GM12878 (cell line): ENCODE results near the gene METRNL. TPM values are rescaled to one million over a fixed set of nuclear protein-coding genes. Genes with fewer than 3 reads are reported as not detected.

Experiments
- ATAC-seq: fragments of 200-7000 bp; cut with Tn5 transposase; 3 replicates; pipeline ENCODE4 v1.9.1; 2020; ENCODE audit warnings: mild to moderate bottlenecking, moderate library complexity
- BruUV-seq: library from RNA; stranded (reverse); fragments of 400-500 nt; replicated peaks from 2 replicates; lab custom pipeline; 2021; lab: Mats Ljungman, UMichigan
- CTCF ChIA-PET: fragments of 300-600 bp; sonication (Branson Sonifier 250); formaldehyde crosslinking; extraction: SDS; loops from one replicate; lab custom pipeline; 2021; ENCODE audit warnings: inconsistent platforms; lab: Yijun Ruan, JAX
- POLR2A ChIA-PET: fragments of 350-600 bp; formaldehyde crosslinking; extraction: SDS; loops from one replicate; lab custom pipeline; 2021; ENCODE audit warnings: inconsistent platforms; lab: Charles Lee
- RAD21 ChIA-PET: fragments of 300-600 bp; sonication (Branson Sonifier 250); formaldehyde crosslinking; loops from one replicate; lab custom pipeline; 2023; ENCODE audit warnings: antibody characterized with exemption; ENCODE audit not compliant: unreplicated experiment; lab: Charles Lee
- SMC1A ChIA-PET: fragments of 300-600 bp; sonication (Branson Sonifier 250); formaldehyde crosslinking; loops from one replicate; lab custom pipeline; 2023; ENCODE audit not compliant: unreplicated experiment, uncharacterized antibody; lab: Charles Lee
- DNase-seq: peaks from one replicate; pipeline ENCODE4 v3.0.0-alpha.2; 2011; ENCODE audit warnings: low read depth, low spot score
- FAIRE-seq: peaks from 3 replicates; lab custom pipeline; 2011; peaks lifted over from hg19 to GRCh38; lab: Jason Lieb, UNC
- H2AFZ ChIP-seq: 2 replicates; pipeline ENCODE4 v1.6.0; 2011; ENCODE audit warnings: low read depth, low read length, control low read depth; ENCODE audit not compliant: control insufficient read depth
- H3K27ac ChIP-seq: 2 replicates; pipeline ENCODE4 v1.5.1; 2011; ENCODE audit warnings: control low read depth; ENCODE audit not compliant: control insufficient read depth, insufficient read depth
- H3K27me3 ChIP-seq, 2 experiments: replicated peaks in 1 of 2; 2 replicates each; pipeline versions ENCODE4 v1.6.0 to v1.6.1; 2011; ENCODE audit warnings: low read length in 1 of 2; ENCODE audit not compliant: control insufficient read depth in 2 of 2, insufficient read depth in 2 of 2
- H3K36me3 ChIP-seq, 2 experiments: 2 replicates each; pipeline ENCODE4 v1.5.1; 2011; ENCODE audit warnings: low read length in 1 of 2; ENCODE audit not compliant: control insufficient read depth in 2 of 2, insufficient read depth in 2 of 2
- H3K4me1 ChIP-seq: 2 replicates; pipeline ENCODE4 v1.6.1; 2011; ENCODE audit warnings: mild to moderate bottlenecking, low read length, moderate library complexity, mixed read lengths; ENCODE audit not compliant: control insufficient read depth, insufficient read depth
- H3K4me2 ChIP-seq: 2 replicates; pipeline ENCODE4 v1.6.0; 2011; ENCODE audit warnings: control low read depth; ENCODE audit not compliant: control insufficient read depth, insufficient read depth
- H3K4me3 ChIP-seq: fragments of 200-600 bp; sonication (generic); 2 replicates; pipeline ENCODE4 v1.5.1; 2016
- H3K79me2 ChIP-seq: 2 replicates; pipeline ENCODE4 v1.6.0; 2011; ENCODE audit warnings: low read length; ENCODE audit not compliant: control insufficient read depth, insufficient read depth
- H3K9ac ChIP-seq: 2 replicates; pipeline ENCODE4 v1.8.0; 2011; ENCODE audit warnings: low read length, control low read depth, mixed read lengths; ENCODE audit not compliant: control insufficient read depth, insufficient read depth
- H3K9me3 ChIP-seq: replicated peaks from 3 replicates; pipeline ENCODE4 v1.5.1; 2011; ENCODE audit warnings: mild to moderate bottlenecking, low read length; ENCODE audit not compliant: control insufficient read depth, insufficient read depth
- H4K20me1 ChIP-seq: 2 replicates; pipeline ENCODE4 v1.6.0; 2011; ENCODE audit not compliant: control insufficient read depth, insufficient read depth
- BCL11A ChIP-seq: IDR thresholded peaks from 2 replicates; pipeline ENCODE4 v1.6.1; 2011; ENCODE audit warnings: low read depth, low read length
- BRCA1 ChIP-seq: IDR thresholded peaks from 2 replicates; pipeline ENCODE4 v1.6.1; 2011; ENCODE audit warnings: low read depth, low read length, improper control_type of control experiment
- CBFB ChIP-seq: IDR thresholded peaks from 2 replicates; pipeline ENCODE4 v1.6.1; 2016; ENCODE audit warnings: antibody characterized with exemption, low read depth
- EGR1 ChIP-seq, 2 experiments: IDR thresholded peaks; 1 replicate in 1 of 2; 2 replicates in 1 of 2; pipeline ENCODE4 v1.6.1; 2011 to 2012; ENCODE audit warnings: low read depth in 2 of 2, low read length in 2 of 2, borderline replicate concordance in 1 of 2, mild to moderate bottlenecking in 1 of 2, moderate library complexity in 1 of 2
- HDAC6 ChIP-seq: fragments of 200-600 bp; sonication (generic); IDR thresholded peaks from one replicate; pipeline ENCODE4 v1.8.0; 2017; ENCODE audit warnings: antibody characterized with exemption; ENCODE audit not compliant: unreplicated experiment
- IRF5 ChIP-seq: fragments of 450-650 bp; IDR thresholded peaks from 2 replicates; pipeline ENCODE4 v1.6.1; 2017; ENCODE audit warnings: borderline replicate concordance
- NFXL1 ChIP-seq: fragments of 450-650 bp; IDR thresholded peaks from 2 replicates; pipeline ENCODE4 v1.6.1; 2017; ENCODE audit warnings: antibody characterized with exemption, mild to moderate bottlenecking, borderline replicate concordance
- RELB ChIP-seq: fragments of 450-650 bp; IDR thresholded peaks from 2 replicates; pipeline ENCODE4 v1.6.1; 2017; ENCODE audit warnings: low read depth, mild to moderate bottlenecking, moderate library complexity
- SRF ChIP-seq, 2 experiments: IDR thresholded peaks; 2 replicates each; pipeline ENCODE4 v1.6.1; 2011; ENCODE audit warnings: low read depth in 2 of 2, low read length in 2 of 2, mild to moderate bottlenecking in 1 of 2, moderate library complexity in 1 of 2
- ZNF207 ChIP-seq: fragments of 450-650 bp; IDR thresholded peaks from 2 replicates; pipeline ENCODE4 v1.6.1; 2014; ENCODE audit warnings: antibody characterized with exemption, mild to moderate bottlenecking, borderline replicate concordance
- ZZZ3 ChIP-seq: IDR thresholded peaks from 2 replicates; pipeline ENCODE4 v1.6.1; 2011; ENCODE audit warnings: low read depth; ENCODE audit not compliant: control insufficient read depth, insufficient read length
- WGBS: methylation state at CpG from one replicate; pipeline ENCODE4 v1.1.6; 2016; ENCODE audit warnings: low lambda C conversion rate; ENCODE audit not compliant: insufficient replicate concordance, insufficient coverage; ENCODE audit errors: missing lambda C conversion rate; 5-methylcytosine and 5-hydroxymethylcytosine counted together
- in situ Hi-C: fragments of 300-500 bp; cut with MboI; formaldehyde crosslinking; loops from 9 replicates; pipeline ENCODE4 v1.14.3; 2018; ENCODE audit warnings: mixed read lengths
- intact Hi-C: fragments of 100-400 bp; cut with micrococcal nuclease; formaldehyde crosslinking; loops from one replicate; pipeline ENCODE4 v1.14.2; 2022; ENCODE audit not compliant: unreplicated experiment
- polyA plus RNA-seq, 11 experiments: library from polyadenylated mRNA; depleted of rRNA in 4 of 11; unstranded in 6 of 11; stranded (reverse) in 5 of 11; fragments of >200 nt; fragmentation: Nextera tagmentation in 4 of 11; fragmentation: Illumina TruSeq in 1 of 11; extraction: Ambion mirVana in 4 of 11; extraction: Trizol in 1 of 11; gene quantifications; 1 replicate in 1 of 11; 2 replicates in 10 of 11; pipeline versions ENCODE4 v1.2.1 to v1.2.3, GENCODE V29; 2011 to 2016; ENCODE audit warnings: inconsistent platforms in 2 of 11, missing spikeins in 2 of 11, low read depth in 1 of 11
- total RNA-seq, 4 experiments: library from RNA; depleted of rRNA in 3 of 4; stranded (reverse); fragments of >200 nt in 3 of 4; fragmentation: Illumina TruSeq in 1 of 4; extraction: Trizol in 1 of 4; gene quantifications; 2 replicates each; pipeline versions ENCODE4 v1.2.1 to v1.2.3, GENCODE V29; 2013 to 2021

Gene METRNL
- total and polyA plus RNA-seq, 10 of the 15 experiments (the other 5 are each of a cell fraction or from before 2014, with no cell fraction given) = 0.05 to 3.7 (median 0.48) TPM; not detected in 2

DNA sequence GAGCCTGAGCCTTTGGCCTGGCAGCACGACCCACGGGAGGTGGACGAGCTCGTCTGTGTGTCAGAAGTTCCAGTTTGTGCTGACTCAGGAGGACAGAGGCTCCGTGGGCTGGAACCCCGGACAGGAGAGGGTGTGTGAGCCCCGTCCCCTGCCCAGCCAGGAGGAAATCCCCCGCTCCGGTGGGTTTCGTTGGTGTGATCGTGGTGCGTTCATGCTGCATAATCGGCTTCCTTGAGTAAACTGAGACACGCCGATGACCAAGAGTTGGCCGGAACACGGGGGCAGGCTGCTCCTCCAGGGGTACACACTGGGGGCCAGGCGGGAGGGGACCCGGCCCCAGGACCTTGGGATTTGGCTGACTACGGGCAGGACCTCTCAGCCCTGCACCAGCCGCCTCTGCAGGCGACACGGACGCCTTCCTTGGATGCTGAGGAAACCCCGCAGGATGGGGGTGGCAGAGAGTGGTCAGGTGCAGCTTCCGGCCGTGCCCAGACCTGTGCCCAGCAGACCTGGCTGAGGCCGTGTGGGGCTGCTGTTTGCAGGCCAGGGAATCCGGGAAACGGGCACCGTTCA, 8.5 kb downstream of the METRNL start:
- intact Hi-C loops = no loop called here
- ChIA-PET CTCF (no interaction called here), RAD21 (no interaction called here), POLR2A (no interaction called here), SMC1A (no interaction called here)
- H3K79me2 ChIP-seq = no peaks in the 10 kb centered on the region
- 57% methylated on average over 31 of the region's 31 CpGs for WGBS
- H2AFZ ChIP-seq = no peak overlapping the region
- H3K27ac ChIP-seq = no peak overlapping the region
- BruUV-seq = no TSS peak
- TF ChIP-seq SRF (IDR thresholded peaks at IDR 0.05; ENCODE audit: low read depth in 2 of 2, low read length in 2 of 2) (no peak), BRCA1 (no peak), BCL11A (no peak), ZNF207 (no peak), HDAC6 (no peak), ZZZ3 (no peak), NFXL1 (no peak), CBFB (no peak), EGR1 (IDR thresholded peaks at IDR 0.05; ENCODE audit: borderline replicate concordance in 1 of 2, low read depth in 2 of 2, low read length in 2 of 2) (no peak), RELB (no peak), IRF5 (no peak)
- ATAC-seq (no peak), FAIRE-seq (no peak), DNase-seq (no peak)
- H4K20me1 ChIP-seq = no peaks in the 10 kb centered on the region
- H3K9me3 ChIP-seq = no peaks in the 10 kb centered on the region
- no peak overlapping the region for H3K4me3 ChIP-seq
- no peaks in the 10 kb centered on the region for H3K4me1 ChIP-seq
- H3K9ac ChIP-seq = no peak overlapping the region
- no peaks in the 10 kb centered on the region for H3K36me3 ChIP-seq
- H3K27me3 ChIP-seq = peaks cover 0 to 4% of the 10 kb centered on the region in 2 experiments; a peak in 1 of 4 replicates
- in situ Hi-C loops = no loop called here
- no peak overlapping the region for H3K4me2 ChIP-seq
